Measurements from ENCODE around the gene SH2D4B.
"Not testable (repeated sequence)": the region's sequence is repeated elsewhere in the genome, so short reads cannot be mapped to it uniquely, and the experiment has no call there.

The SH2D4B gene

GRCh38 chr10:80540618-80540980 is 2.9 kb downstream of the SH2D4B start:
- no peak overlapping the region for H3K4me3 ChIP-seq (ENCODE audit: low read depth, low read length)
- no peak for DNase-seq (ENCODE audit: low read depth)
- TF ChIP-seq CTCF (IDR thresholded peaks at IDR 0.05; ENCODE audit: control insufficient read depth, extremely low read depth, insufficient read depth): no peak

- no peak overlapping the region for H3K4me3 ChIP-seq (ENCODE audit: low read depth, low read length)
- DNase-seq (ENCODE audit: low read depth): no peak
- no peak for TF ChIP-seq CTCF (IDR thresholded peaks at IDR 0.05; ENCODE audit: control insufficient read depth, extremely low read depth, insufficient read depth)
Measured at GRCh38 chr10:80540981-80541750, 3.5 kb downstream of the SH2D4B start.

GRCh38 chr10:80542053-80542452 is 4.4 kb downstream of the SH2D4B start:
- no peak for DNase-seq (ENCODE audit: low read depth)
- no peak for TF ChIP-seq CTCF (IDR thresholded peaks at IDR 0.05; ENCODE audit: control insufficient read depth, extremely low read depth, insufficient read depth)
- H3K4me3 ChIP-seq (ENCODE audit: low read depth, low read length): no peak overlapping the region

- no peak for TF ChIP-seq CTCF (IDR thresholded peaks at IDR 0.05; ENCODE audit: control insufficient read depth, extremely low read depth, insufficient read depth)
- no peak for DNase-seq (ENCODE audit: low read depth)
- no peak overlapping the region for H3K4me3 ChIP-seq (ENCODE audit: low read depth, low read length)
Measured at GRCh38 chr10:80542652-80543318, 5.1 kb downstream of the SH2D4B start.

GRCh38 chr10:80543319-80543672 is 5.6 kb downstream of the SH2D4B start:
- not testable (repeated sequence) for H3K4me3 ChIP-seq (ENCODE audit: low read depth, low read length); DNase-seq (ENCODE audit: low read depth)

- no peak for TF ChIP-seq CTCF (IDR thresholded peaks at IDR 0.05; ENCODE audit: control insufficient read depth, extremely low read depth, insufficient read depth)
- no peak overlapping the region for H3K4me3 ChIP-seq (ENCODE audit: low read depth, low read length)
Measured at GRCh38 chr10:80544316-80544953, 6.7 kb downstream of the SH2D4B start.

GRCh38 chr10:80545258-80545881 is 7.7 kb downstream of the SH2D4B start:
- DNase-seq (ENCODE audit: low read depth): no peak
- TF ChIP-seq CTCF (IDR thresholded peaks at IDR 0.05; ENCODE audit: control insufficient read depth, extremely low read depth, insufficient read depth): no peak

More at GRCh38 chr10:80544316-80544953, 6.7 kb downstream of the SH2D4B start:
- no peak for DNase-seq (ENCODE audit: low read depth)

More at GRCh38 chr10:80545258-80545881, 7.7 kb downstream of the SH2D4B start:
- no peak overlapping the region for H3K4me3 ChIP-seq (ENCODE audit: low read depth, low read length)

All from LNCaP clone FGC (cell line).